DOHH2 (cell line): ENCODE results near the gene SLC2A4RG.
"Not testable (repeated sequence)": the region's sequence is repeated elsewhere in the genome, so short reads cannot be mapped to it uniquely, and the experiment has no call there.

Experiments used
- H3F3A ChIP-seq: fragments of 200-600 bp; sonication (generic), shearing (Covaris generic); 2 replicates; pipeline ENCODE4 v1.6.0; 2016; ENCODE audit warnings: antibody characterized with exemption, mild to moderate bottlenecking; ENCODE audit not compliant: control insufficient read depth, insufficient read depth
- H3K27ac ChIP-seq: fragments of 200-600 bp; sonication (generic); 2 replicates; pipeline ENCODE4 v1.5.1; 2014; ENCODE audit warnings: low read depth, mild to moderate bottlenecking, low read length, moderate library complexity
- H3K27me3 ChIP-seq: fragments of 200-600 bp; sonication (generic); 2 replicates; pipeline ENCODE4 v1.6.1; 2014; ENCODE audit warnings: mild to moderate bottlenecking, low read length, mixed read lengths; ENCODE audit not compliant: control insufficient read depth
- H3K36me3 ChIP-seq: fragments of 200-600 bp; sonication (generic); 2 replicates; pipeline ENCODE4 v1.6.1; 2014; ENCODE audit warnings: mild to moderate bottlenecking, low read length, moderate library complexity, mixed read lengths; ENCODE audit not compliant: control insufficient read depth
- H3K4me1 ChIP-seq: fragments of 200-600 bp; sonication (generic); 2 replicates; pipeline ENCODE4 v1.6.1; 2014; ENCODE audit warnings: mild to moderate bottlenecking, low read length, mixed read lengths; ENCODE audit not compliant: control insufficient read depth
- H3K4me2 ChIP-seq: fragments of 200-600 bp; sonication (generic); 2 replicates; pipeline ENCODE4 v1.6.0; 2014; ENCODE audit warnings: mild to moderate bottlenecking, low read length, moderate library complexity
- H3K4me3 ChIP-seq: fragments of 200-600 bp; sonication (generic); 2 replicates; pipeline ENCODE4 v1.5.1; 2014; ENCODE audit warnings: mild to moderate bottlenecking, low read length, mixed read lengths
- H3K79me2 ChIP-seq: fragments of 200-600 bp; sonication (generic); 2 replicates; pipeline ENCODE4 v1.6.1; 2014; ENCODE audit warnings: mild to moderate bottlenecking, low read length, mixed read lengths; ENCODE audit not compliant: control insufficient read depth
- H3K9me2 ChIP-seq: fragments of 200-600 bp; sonication (generic); replicated peaks from 2 replicates; pipeline ENCODE4 v1.6.1; 2014; ENCODE audit warnings: mild to moderate bottlenecking, low read length, mixed read lengths; ENCODE audit not compliant: control insufficient read depth
- H3K9me3 ChIP-seq: fragments of 200-600 bp; sonication (generic); 2 replicates; pipeline ENCODE4 v1.6.1; 2014; ENCODE audit warnings: antibody characterized with exemption, low read length, mixed read lengths; ENCODE audit not compliant: control insufficient read depth, insufficient read depth
- H4K20me1 ChIP-seq: fragments of 200-600 bp; sonication (generic); 2 replicates; pipeline ENCODE4 v1.6.0; 2014; ENCODE audit warnings: low read depth, mild to moderate bottlenecking, antibody characterized with exemption, low read length, moderate library complexity; ENCODE audit not compliant: control insufficient read depth, insufficient read depth
- CTCF ChIP-seq: fragments of 200-600 bp; sonication (generic); IDR thresholded peaks from one replicate; pipeline ENCODE4 v1.5.1; 2014; ENCODE audit warnings: antibody characterized with exemption, mild to moderate bottlenecking, low read depth, low read length; ENCODE audit not compliant: poor library complexity, severe bottlenecking
- EZH2phosphoT487 ChIP-seq: fragments of 200-600 bp; sonication (generic); IDR thresholded peaks from 2 replicates; pipeline ENCODE4 v1.6.1; 2017; ENCODE audit warnings: borderline replicate concordance, mild to moderate bottlenecking, antibody characterized with exemption, low read length, moderate library complexity, mixed read lengths

SLC2A4RG gene

DNA sequence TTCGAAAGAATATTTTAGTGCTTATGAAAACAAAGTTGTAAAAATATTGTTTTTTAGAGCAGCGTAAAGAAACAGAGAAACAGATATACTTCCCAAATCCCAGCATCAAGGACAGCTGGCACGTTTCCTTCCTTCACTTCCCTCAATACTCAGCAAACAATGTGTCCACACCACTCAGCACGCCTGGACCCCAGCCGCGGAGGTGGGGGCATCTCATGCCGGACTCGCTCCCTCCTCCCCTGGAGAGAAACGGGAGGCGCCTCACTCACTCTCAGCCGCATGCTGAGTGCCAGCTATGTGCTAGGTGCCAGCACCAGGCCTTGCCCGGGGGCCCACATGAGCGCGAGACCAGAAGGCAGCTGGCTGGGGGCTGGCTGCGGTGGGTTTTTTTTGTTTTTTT lies 34.7 kb downstream of the SLC2A4RG start:
- Histone ChIP-seq H3F3A (no peaks in the 10 kb centered on the region), H3K27me3 (peaks cover 11% of the 10 kb centered on the region), H3K27ac (no peak overlapping the region), H3K4me1 (no peaks in the 10 kb centered on the region), H3K9me2 (no peaks in the 10 kb centered on the region), H3K79me2 (no peaks in the 10 kb centered on the region), H3K36me3 (no peaks in the 10 kb centered on the region), H3K4me3 (no peak overlapping the region), H3K9me3 (no peaks in the 10 kb centered on the region), H3K4me2 (no peak overlapping the region), H4K20me1 (no peaks in the 10 kb centered on the region)
- TF ChIP-seq EZH2phosphoT487 (no peak), CTCF (no peak)

DNA sequence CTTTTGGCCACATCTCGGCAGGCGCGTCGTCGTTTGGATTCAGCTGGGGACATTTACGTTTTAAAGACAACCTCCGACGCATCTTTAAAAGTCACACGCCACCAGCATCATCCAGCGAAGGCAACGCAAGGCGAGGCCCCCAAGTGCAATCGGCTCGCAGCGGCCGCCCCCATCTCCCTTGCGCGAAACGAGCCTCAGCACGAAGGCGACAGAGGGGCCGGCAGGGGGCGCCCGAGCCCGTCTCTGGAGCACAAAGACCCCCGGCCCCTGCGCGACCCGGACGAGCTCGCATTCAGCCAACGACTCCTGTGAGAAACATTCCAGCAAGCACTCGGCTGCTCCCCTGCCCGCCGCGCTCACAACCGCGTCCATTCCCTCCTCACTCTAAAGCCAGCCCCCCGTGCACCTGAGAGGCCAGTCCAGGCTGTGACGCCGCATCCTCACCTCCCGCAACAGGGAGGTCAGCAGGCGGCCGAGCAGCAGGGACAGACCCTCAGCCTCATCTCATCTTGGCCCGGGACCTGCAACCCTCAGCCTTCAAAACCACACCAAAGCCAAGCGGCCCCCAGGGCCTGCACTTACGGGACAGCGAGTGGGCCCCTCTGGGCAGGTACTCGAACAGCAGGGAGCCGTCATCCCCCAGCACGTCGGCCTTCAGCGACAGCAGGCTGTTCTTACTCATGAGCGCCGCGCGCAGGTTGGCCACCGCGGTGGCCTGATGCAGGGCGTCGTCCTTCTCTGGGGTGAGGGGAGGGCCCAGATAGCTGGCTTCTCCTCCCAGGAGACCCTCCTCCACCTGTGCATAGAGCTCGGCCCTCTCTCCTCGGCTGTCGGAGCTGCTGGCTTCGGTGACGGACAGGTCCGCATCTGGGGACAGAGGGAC lies 35.8 kb downstream of the SLC2A4RG start:
- Histone ChIP-seq H3K4me1 (no peaks in the 10 kb centered on the region), H3K4me3 (no peak overlapping the region), H3K4me2 (peak overlapping the region; percentile 48; the same call in 1 of the 2 replicates), H3K9me3 (no peaks in the 10 kb centered on the region), H4K20me1 (no peaks in the 10 kb centered on the region), H3F3A (no peaks in the 10 kb centered on the region), H3K79me2 (no peaks in the 10 kb centered on the region), H3K36me3 (no peaks in the 10 kb centered on the region), H3K27me3 (peaks cover 11% of the 10 kb centered on the region), H3K27ac (no peak overlapping the region), H3K9me2 (no peaks in the 10 kb centered on the region)
- TF ChIP-seq CTCF, result peak; percentile 74
- no peak for TF ChIP-seq EZH2phosphoT487

- H3K27ac ChIP-seq, H3K4me1 ChIP-seq, H3K4me2 ChIP-seq, H3K79me2 ChIP-seq, H3K9me2 ChIP-seq, H3K36me3 ChIP-seq, H3K4me3 ChIP-seq, H3K9me3 ChIP-seq, H3F3A ChIP-seq, H4K20me1 ChIP-seq: not testable (repeated sequence)
- H3K27me3 ChIP-seq, result peaks cover 11% of the 10 kb centered on the region
Observed at GRCh38 chr20:63776875-63777274, 37.3 kb downstream of the SLC2A4RG start.

- Histone ChIP-seq H4K20me1 (no peaks in the 10 kb centered on the region), H3K4me3 (no peak overlapping the region), H3K4me1 (peaks cover 8% of the 10 kb centered on the region), H3K27me3 (peaks cover 11% of the 10 kb centered on the region), H3K9me2 (no peaks in the 10 kb centered on the region), H3K4me2 (no peak overlapping the region), H3F3A (no peaks in the 10 kb centered on the region), H3K9me3 (no peaks in the 10 kb centered on the region), H3K27ac (no peak overlapping the region), H3K36me3 (no peaks in the 10 kb centered on the region), H3K79me2 (no peaks in the 10 kb centered on the region)
- TF ChIP-seq EZH2phosphoT487 (no peak), CTCF (no peak)
Observed at GRCh38 chr20:63777614-63778013, 38.0 kb downstream of the SLC2A4RG start.
